Ovary (tissue), 3 donors: ENCODE results near the gene LBH.

Source experiments
- EP300 ChIP-seq: sonication (generic); formaldehyde crosslinking; IDR thresholded peaks from one replicate; pipeline ENCODE4 v1.6.1; 2017; ENCODE audit warnings: antibody characterized with exemption
- TF ChIP-seq, protein P1 (sequence below), 3 donors: fragments of 450-650 bp in 2 of 3; fragments of 200-600 bp in 1 of 3; IDR thresholded peaks; one replicate each; pipeline versions ENCODE4 v1.5.1 to v1.8.0; 2016 to 2022; ENCODE audit warnings: antibody characterized with exemption in 3 of 3, mild to moderate bottlenecking in 1 of 3
- donor health status: DM: no; HTN: no; CAD: no.

DNA sequence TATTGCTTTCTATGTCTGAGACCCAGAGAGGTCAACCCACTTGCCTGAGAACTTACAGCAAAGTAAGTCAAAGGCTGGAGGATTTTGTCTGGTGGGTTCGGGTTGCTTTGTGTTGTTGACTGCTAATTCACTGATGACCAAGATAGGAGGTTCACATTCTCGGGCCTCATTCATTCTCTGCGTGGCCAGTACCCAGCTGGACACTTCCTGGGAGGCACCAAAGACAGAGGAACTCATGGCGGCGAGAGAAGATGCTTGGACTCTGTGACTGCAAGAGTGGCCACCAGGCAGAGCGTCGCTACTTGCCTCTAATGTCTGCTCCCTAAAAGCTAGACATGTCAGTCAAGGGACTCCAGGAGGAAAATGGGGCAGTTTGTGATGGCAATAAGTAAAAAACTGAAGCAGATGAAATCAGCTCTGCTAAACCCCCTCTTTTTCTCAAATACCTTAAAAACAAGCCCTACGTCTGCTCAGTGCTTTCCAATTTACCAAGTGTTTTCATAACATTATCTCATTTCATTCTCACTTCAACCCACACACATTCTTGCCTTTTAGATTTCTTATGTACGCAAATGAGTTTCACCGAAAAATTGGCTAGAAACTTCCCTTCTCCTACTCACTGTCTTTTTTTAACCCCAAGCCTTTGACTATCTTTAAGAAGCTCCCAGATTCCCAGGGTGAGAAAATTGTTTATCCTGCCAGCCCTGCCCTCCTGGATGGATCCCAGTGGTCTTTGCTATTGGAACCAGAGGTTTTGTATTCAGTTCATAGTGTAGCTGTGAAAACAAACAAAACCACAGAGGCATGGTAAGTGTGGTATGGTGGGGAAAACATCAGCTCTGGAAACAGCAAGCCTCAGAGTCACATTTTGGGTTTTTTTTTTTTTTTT lies 4.9 kb upstream of the LBH start:
- TF ChIP-seq, protein P1, sequence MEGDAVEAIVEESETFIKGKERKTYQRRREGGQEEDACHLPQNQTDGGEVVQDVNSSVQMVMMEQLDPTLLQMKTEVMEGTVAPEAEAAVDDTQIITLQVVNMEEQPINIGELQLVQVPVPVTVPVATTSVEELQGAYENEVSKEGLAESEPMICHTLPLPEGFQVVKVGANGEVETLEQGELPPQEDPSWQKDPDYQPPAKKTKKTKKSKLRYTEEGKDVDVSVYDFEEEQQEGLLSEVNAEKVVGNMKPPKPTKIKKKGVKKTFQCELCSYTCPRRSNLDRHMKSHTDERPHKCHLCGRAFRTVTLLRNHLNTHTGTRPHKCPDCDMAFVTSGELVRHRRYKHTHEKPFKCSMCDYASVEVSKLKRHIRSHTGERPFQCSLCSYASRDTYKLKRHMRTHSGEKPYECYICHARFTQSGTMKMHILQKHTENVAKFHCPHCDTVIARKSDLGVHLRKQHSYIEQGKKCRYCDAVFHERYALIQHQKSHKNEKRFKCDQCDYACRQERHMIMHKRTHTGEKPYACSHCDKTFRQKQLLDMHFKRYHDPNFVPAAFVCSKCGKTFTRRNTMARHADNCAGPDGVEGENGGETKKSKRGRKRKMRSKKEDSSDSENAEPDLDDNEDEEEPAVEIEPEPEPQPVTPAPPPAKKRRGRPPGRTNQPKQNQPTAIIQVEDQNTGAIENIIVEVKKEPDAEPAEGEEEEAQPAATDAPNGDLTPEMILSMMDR (IDR thresholded peaks at IDR 0.05) = no peak
- no peak for TF ChIP-seq EP300
